8988T (cell line): Measurements from ENCODE around the gene FBXO45.
"Not testable (repeated sequence)": the region's sequence is repeated elsewhere in the genome, so short reads cannot be mapped to it uniquely, and the experiment has no call there.

ENCODE experiments used
- DNase-seq: peaks from one replicate; pipeline ENCODE4 v3.0.0; 2011

FBXO45 gene

DNA sequence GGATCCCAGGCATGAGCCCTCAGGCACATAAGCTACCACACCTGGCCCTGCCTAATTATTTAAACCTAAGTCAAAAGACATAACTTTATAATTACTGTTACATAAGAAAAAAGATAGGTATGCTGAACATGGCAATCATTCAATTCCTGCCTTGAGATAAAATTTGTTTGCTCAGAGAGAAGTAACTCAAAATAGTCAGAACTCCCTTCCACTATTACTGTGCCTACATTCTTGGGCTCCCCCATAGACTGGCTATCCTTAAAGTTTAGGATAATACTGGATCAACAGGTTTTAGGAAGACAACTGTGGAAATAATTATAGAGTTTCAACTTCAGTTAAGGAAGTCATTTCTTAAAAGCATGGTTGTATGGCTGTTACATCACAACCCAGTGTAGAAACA is 10.0 kb upstream of the FBXO45 start:
- DNase-seq, result no peak

DNA sequence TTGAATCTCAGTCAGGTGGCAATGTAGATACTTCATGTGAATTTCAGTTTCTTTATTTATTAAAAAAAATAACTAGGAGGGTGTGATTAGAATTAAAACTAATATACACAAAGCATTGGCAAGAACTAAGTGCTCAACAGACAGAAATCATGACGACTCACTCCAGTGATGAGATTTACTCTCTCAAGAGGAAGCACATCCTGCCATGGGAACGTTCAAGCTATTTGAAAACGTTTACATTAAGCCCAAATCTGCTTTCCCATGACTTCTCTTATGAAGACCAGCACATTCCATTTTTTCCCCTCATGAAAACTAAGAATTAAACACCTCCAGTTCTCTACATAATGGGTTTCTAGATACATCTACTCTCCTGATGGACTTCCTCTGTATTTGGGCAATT is 8.6 kb upstream of the FBXO45 start:
- no peak for DNase-seq

DNA sequence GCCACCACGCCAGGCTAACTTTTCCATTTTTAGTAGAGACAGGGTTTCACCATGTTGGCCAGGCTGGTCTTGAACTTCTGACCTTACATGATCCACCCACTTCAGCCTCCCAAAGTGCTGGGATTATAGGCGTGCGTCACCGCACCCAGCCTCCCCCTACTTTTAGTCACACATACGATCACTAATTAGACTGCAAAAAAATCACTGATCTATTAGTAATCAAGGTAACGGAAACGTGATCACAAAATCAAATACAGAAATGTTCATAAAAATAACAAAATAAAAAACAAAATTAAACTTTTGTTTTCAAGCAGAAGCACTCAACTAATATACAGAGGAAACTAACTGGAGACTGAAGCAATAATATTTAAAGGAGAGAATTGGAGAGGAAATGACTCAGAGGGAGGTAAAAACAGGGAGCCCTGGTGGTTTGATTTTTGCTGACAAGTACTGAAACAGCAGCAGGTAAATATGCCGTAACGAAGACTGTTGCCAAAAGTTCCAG is 4.7 kb upstream of the FBXO45 start:
- DNase-seq, result peak; percentile 67

DNA sequence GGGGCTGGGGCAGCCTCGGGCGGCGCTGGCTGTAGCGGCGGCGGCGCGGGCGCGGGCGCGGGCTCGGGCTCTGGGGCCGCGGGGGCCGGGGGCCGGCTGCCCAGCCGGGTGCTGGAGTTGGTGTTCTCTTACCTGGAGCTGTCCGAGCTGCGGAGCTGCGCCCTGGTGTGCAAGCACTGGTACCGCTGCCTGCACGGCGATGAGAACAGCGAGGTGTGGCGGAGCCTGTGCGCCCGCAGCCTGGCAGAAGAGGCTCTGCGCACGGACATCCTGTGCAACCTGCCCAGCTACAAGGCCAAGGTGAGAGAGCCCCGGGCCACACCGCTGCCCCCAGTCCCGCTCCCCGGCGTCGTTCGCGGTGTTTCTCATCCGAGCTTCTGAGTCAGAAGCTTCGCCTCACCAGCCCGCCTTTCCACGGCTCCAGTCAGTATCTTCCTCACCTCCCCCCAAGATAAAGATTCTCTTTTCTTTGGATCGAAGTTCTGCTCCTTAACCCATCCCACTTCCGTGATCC is 600 bp downstream of the FBXO45 start:
- peak; percentile 60 for DNase-seq

DNA sequence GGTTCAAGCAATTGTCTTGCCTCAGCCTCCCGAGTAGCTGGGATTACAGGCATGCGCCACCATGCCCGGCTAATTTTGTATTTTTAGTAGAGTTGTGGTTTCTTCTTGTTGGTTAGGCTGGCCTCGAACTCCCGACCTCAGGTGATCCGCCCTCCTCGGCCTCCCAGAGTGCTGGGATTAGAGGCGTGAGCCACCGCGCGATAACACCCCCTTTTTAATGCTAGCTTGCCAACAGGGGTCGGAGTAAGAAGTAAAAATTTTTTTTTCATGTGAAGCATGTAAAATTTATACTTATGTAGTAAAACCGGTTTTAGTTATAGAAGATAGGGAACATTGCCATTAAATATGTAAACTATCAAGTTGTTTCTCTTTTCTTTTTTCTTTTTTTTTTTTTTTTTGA is 1.9 kb downstream of the FBXO45 start:
- DNase-seq, result not testable (repeated sequence)

DNA sequence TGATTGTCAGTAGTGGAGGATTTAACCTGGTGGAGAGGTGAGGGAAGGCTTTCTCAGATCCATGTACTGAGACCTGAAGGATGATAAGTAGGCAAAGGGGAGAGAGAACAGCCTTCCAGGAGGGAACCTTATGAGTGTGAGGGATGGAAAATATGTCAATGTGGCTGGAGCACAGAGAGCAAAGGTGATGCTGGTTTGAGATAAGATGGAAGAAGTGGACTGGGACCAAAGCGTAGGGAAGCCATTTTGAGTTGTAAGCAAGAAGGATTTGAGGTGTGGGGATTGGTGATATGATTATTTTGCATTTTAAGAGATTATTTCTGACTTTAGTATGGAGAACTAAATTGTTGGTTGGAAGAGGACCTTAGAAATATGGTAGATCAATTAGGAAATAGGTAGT is 3.9 kb downstream of the FBXO45 start:
- DNase-seq, result no peak

DNA sequence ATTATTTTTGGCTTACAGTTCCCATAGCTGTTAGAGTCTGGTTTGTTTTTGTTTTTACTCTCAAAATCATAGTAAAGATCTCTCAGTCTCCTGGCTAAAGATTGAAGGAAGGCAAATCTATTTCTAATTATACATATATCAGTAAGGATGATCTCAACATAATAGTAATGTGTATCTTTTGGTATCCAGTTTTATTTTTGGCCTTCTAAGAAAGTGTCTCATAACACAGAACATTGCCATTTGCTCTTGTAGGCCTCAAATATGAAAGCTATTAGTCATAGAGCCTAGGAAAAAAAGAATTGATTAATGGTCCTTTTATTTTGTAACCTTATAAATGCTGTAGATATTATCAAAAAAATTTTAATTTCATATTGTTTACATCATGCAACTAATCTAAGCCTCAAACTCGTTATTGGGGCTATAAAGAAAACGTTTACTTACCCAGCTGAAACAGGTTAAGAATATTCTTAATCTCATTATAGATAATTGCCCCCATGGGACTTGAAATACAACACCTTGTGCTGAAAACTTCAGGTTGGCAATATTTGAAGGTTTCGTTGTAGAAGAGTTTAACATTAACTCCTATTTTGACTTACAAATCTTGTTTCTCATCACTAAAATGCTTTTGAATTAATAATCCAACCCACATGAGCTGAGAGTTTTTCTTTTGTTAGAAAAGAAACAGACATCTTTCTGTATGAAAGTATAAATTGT is 16.7 kb downstream of the FBXO45 start:
- no peak for DNase-seq

DNA sequence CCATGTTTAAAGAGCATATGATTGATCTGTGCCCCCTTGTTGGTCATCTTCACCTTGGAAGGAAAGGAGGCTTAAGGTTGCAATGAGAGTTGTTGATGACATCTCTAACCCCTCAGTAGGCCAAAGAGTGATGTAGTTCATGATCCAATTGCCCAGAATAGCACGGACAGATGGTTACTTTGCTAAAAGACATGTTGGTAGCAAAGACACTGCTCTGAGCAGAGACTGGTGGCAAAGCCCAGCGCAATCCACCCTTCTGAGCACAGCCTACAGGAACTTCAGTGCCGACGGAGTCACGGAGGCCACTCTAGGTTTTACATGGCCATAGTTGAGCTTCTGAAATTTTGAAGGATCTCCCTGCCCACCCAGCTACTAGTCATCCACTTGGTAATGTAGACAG is 21.8 kb downstream of the FBXO45 start:
- no peak for DNase-seq

DNA sequence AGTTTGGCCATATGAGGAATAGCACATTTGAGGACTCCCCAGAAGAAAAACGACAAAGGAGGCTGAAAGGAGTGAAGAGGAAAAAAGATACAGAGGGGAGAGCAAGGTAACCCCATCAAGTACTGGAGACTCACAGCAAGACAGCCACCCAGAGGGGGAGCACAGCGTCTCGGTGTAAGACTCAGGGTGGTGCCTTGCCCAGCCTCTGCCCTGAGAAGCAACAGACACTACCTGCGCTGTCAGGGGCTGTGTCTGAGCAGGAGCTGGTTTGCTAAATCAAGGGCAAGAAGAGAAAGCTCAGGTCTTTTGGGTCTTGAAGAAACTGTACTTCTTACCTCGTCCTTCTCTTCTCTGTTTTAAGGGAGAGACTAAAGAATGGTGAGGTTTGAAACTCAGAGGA is 27.9 kb downstream of the FBXO45 start:
- peak; percentile 44 for DNase-seq

DNA sequence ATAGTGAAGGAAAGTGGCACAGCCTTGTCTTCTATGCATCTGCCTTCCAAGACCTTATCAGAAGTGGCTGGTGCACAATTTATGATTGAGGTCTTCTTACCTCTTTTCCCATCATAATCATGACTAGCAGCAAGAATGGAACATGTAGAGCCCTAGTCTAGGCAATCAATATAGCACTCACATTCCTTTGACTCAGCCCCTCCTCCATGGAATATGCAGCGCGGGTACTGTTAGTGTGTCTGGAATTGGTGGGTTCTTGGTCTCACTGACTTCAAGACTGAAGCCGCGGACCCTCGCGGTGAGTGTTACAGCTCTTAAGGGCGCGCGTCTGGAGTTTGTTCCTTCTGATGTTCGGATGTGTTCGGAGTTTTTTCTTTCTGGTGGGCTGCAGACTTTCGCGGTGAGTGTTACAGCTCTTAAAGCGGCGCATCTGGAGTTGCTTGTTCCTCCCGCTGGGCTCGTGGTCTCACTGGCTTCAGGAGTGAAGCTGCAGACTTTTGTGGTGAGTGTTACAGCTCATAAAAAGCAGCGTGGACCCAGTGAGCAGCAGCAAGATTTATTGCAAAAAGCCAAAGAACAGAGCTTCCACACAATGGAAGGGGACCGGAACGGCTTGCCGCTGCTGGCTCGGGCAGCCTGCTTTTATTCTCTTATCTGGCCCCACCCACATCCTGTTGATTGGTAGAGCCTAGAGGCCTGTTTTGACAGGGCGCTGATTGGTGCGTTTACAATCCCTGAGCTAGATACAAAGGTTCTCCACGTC is 29.7 kb downstream of the FBXO45 start:
- DNase-seq, result not testable (repeated sequence)

DNA sequence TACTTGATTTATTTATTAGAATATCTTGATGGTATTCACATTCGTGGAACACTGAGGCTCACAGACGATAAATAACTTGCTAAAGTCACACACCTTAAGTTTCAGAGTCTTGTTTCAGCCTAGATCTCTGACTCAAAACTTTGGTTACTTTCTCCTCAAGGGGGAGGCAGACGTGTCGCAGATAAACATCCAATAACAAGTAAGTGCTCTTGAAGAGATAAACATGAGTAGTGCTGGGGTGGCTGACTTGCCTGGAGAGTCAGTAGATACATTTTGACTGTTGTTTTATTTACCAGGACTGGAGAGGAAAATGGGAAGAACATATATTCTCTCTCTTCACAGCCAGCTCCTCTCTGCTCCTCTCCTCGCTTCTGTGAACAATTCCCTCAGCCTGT is 31.3 kb downstream of the FBXO45 start:
- DNase-seq, result no peak

DNA sequence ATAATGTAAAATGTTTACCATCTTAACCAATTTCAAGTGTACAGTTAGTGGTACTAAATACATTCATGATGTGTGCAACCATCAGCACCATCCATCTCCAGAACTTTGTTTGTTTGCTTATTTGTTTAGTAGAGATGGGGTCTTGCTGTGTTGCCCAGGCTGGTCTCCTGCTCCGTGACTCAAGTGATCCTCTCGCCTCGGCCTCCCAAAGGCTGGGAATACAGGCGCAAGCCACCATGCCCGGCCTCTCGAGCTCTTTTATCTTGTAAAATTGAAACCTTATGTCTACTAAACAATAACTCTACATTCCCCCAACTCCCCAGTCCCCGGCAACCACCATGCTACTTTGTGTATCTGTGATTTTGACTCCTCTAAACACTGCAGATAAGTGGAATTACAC is 31.9 kb downstream of the FBXO45 start:
- no peak for DNase-seq

DNA sequence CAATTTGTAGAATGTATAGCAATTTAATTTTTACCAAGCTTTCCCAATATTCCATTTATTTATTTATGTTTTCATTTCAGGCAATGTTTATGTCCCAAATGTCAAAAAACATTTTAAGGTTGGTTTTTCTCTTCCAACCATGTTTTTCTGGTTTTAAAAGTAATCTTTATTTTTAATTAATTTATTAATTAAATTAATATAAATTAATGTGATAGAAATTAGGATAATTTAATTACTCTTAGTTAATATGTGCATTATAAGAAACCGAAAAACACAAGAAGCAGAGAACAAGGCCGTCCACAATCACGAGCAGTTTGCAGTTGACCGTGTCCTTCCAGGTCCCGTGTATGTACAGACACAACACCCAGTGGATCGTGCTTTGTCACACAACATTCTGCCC is 34.2 kb downstream of the FBXO45 start:
- no peak for DNase-seq

DNA sequence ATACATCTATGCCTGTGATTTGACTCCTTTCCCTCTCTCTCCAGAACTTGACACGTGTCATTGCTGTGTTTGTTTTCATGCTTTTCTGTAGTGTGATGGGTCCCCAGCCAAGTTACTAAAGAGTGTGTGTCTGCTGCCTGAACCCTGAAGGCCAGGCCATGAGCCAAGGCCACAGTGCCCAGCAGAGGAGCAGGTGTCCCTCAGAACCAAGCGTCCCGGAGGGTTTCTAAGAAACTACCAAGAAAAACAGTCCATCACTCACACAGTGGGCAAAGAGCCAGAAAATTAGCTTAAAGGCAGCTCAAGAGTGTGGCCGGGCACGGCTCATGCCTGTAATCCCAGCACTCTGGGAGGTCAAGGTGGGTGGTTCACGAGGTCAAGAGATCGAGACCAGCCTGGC is 35.2 kb downstream of the FBXO45 start:
- no peak for DNase-seq

DNA sequence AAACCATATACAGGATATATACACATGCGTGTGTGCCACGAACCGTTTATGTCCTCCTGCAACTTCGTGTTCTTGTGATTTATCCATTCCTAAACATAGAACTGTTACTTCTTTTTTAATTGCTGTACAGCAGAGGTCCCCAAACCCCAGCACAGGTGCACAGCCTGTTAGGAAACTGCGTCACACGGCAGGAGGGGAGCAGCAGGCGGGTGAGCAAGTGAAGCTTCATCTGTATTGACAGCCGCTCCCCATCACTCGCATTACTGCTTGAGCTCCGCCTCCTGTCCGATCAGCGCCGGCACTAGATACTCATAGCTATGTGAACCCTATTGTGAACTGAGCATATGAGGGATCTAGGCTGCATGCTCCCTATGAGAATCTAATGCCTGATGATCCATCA is 36.1 kb downstream of the FBXO45 start:
- DNase-seq, result no peak

DNA sequence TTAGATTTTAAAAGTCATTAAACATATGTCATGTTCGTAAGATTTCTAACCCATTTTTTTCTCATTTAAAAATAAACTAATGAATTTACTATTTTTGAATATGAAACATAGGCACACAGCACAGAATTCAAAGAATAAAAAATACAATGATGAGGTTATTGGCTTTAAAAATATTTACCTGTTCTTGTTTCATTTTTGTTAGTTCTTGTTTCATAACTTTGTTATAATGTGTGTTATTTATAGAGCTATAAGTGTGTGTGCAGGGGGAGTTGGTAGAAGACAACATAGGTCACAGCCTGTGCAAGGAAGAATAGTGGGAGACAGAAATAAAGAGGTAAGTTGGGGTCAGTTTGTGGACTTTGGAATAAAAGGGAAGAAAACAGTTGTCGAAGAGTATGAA is 40.2 kb downstream of the FBXO45 start:
- no peak for DNase-seq

DNA sequence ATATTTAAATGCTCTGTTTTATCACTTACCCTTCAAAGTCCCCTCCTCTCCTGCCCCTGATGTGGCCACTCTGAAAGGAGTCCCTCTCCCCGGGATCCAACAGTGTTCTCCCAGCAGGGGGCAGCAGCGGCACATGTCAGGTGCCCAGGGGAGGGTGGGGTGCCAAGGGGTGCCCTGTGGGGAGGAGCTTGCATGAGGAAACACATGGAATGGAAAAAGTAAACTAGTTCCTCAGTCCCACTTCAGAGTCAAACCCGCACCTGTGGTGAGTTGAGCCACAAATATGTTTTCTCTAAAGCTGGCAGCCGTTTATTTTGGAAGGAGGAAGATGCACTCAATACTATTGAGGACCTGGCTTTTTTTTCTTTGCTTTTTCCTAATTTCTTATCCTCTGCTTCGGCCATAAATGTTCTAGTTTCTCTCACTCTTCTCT is 40.9 kb downstream of the FBXO45 start:
- peak; percentile 89 for DNase-seq

DNA sequence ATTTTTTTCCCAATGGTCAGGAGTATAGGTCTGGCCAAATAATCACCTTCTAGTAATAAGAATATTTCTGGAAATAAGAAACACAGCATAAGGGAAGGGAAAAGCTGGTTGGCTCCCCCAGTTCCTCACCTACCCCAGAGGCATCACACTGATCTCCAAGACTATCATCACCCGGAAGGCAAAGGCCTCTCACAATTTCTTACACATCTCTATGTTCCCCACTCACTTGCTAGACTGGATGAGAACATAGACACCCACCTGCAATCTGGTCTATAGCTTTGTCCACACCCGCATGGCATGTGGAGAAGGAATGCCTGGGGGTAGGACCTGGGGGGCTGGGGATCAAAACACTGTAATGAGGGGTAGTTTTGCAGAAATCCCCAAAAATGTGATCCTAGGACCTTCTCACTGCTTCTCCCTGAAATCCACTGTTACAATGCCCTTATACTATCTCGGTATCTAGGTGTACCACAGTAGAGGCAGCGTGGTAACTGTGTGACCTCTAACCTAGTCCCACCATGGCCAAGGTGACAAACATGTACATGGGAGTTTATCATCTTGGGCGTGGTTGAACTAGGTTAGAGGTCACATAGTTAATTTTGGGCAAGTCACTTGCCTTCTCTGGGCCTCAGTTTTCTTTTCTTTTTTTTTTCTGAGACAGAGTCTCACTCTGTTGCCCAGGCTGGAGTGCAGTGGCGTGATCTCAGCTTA is 41.5 kb downstream of the FBXO45 start:
- DNase-seq, result no peak

DNA sequence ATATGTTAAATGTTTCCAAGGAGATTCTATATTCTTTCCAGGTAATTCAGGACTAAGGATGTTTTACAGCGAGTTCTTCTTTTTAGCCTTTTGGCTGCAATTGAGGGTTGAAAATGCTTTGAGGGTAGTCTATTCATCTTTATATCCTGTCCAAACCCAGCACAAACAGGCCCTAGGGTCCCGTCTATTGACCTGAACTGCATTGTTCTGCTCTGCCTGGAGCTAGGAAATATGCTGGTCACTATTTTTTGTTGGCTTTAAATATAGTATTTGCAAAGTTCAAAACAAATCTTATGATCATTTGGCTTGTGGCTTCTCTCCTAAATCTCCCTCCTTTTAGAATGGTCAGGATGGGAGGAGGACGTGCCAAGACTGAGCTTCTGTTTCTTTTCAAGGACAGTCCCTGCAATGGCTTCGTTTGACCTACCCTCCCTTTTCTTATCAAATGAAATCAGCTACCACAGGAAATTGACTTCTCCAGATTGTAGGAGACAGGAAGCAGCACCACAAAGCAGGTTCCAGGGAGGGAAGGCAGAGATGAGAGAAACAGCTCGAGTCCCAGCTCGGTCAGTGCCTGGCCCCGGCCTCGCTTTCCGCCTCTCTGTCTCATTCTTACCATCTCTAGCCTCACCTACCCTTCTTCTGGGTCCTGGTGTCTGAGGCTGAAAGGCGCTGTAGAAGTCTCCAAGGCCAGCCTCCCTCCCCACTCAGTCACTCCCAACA is 43.5 kb downstream of the FBXO45 start:
- no peak for DNase-seq

DNA sequence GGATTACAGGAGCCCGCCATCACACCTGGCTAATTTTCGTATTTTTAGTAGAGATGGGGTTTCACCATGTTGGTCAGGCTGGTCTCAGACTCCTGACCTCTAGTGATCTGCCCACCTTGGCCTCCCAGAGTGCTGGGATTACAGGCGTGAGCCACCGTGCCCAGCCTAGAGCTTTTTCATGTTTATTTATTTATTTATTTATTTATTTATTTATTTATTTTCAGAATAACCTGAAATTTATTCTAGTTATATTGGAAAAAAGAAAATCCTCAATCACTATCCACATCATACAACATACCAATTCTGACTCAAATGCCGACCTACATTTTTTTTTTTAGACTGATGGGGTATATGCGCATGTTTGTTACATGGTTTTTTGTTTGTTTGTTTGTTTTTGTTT is 46.8 kb downstream of the FBXO45 start:
- DNase-seq, result not testable (repeated sequence)

DNA sequence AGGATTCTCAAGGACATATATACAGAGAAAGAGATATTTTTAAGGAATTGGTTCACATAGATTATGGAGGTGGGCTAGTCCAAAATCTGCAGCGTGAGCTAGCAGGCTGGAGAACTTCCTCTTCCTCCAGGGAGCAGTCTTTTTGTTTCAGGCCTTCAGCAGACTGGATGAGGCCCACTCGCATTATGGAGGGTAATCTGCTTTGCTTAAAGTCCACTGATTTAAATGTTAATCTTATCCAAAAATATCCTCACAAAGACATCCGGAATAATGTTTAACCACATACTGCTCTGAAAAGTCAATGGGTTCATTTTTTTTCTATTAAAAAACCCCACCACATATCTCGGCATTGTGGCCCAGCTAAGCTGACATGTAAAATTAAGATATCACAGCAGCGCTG is 48.8 kb downstream of the FBXO45 start:
- no peak for DNase-seq

DNA sequence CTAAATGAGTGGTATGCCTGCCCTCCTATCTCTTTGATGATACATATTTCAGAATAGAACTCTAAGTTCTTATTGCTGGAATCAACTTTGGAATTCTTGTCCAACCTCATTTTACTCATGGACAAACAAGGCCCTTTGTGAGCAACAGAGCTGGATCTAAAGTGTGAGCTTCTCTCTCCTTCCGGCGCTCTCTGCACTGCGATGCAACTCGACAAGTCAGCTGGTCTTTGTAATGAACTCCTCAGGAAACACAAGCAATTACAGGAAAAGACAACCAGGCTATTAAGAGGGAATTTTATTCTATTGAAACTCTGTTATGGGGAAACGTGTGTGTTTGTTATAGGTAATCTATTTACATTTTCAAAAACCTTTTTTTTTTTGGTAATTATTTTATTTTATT is 50.8 kb downstream of the FBXO45 start:
- no peak for DNase-seq

DNA sequence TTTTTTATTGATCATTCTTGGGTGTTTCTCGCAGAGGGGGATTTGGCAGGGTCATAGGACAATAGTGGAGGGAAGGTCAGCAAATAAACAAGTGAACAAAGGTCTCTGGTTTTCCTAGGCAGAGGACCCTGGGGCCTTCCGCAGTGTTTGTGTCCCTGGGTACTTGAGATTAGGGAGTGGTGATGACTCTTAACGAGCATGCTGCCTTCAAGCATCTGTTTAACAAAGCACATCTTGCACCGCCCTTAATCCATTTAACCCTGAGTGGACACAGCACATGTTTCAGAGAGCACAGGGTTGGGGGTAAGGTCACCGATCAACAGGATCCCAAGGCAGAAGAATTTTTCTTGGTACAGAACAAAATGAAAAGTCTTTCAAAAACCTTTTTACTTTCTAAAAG is 51.2 kb downstream of the FBXO45 start:
- not testable (repeated sequence) for DNase-seq
